Measurements from ENCODE around the gene HOXA7. TPM values are rescaled to one million over a fixed set of nuclear protein-coding genes. Genes with fewer than 3 reads are reported as not detected.
A peak's percentile ranks its signal among the peaks of the same experiment; 100 is the strongest.

Gene HOXA7
- total and polyA plus RNA-seq, 8 donors, result 0.06 to 0.49 (median 0.17) TPM; not detected in 3

DNA sequence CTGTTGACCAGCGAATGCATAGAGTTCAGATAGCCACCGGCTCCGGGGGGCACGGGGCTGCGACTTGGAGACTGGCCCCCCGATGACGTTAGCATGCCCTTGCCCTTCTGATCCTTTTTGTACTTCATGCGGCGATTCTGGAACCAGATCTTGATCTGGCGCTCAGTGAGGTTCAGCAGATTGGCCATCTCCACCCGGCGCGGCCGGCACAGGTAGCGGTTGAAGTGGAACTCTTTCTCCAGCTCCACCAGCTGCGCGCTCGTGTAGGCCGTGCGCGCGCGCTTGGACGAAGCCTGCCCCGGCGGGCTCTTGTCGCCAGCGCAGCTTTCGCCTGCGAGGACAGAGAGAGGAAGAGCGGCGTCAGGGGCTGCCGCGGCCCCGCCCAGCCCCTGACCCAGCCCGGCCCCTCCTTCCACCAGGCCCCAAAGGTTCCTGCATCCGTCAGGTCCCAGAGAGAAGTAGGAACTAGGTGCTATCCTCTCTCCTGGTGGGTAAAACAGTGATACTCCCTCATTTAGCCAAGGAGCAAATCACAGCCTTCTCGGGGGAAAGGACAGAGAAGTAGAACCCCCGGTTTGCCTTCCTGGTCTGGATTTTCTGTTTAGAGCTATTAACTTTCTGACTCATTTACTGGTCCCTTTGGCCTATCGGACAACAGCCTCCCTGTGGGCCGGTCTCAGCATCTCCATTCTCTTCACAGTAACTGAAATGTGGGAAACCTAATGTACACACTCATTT lies 47.9 kb downstream of the HOXA7 start:
- ATAC-seq (peak in 3 of 4 donors; percentile 18 to 48 (median 36)), DNase-seq (peak in 1 of 6 donors; percentile 44), FAIRE-seq (no peak)
- Histone ChIP-seq H3K27me3 (peaks cover 0 to 66% (median 4%) of the 10 kb centered on the region in 4 donors), H3K27ac (peak overlapping the region in 3 of 4 donors; percentile 10 to 62 (median 40)), H3K4me3 (no peak overlapping the region), H3K4me1 (no peaks in the 10 kb centered on the region), H3K36me3 (no peaks in the 10 kb centered on the region), H3K9me3 (no peaks in the 10 kb centered on the region)
- intact Hi-C loops (cut with DNase I), result no loop called here
- WGBS, 2 donors, result 22 to 24% methylated on average over 41 of the region's 41 CpGs
- TF ChIP-seq CTCF (IDR thresholded peaks at IDR 0.05), result no peak

DNA sequence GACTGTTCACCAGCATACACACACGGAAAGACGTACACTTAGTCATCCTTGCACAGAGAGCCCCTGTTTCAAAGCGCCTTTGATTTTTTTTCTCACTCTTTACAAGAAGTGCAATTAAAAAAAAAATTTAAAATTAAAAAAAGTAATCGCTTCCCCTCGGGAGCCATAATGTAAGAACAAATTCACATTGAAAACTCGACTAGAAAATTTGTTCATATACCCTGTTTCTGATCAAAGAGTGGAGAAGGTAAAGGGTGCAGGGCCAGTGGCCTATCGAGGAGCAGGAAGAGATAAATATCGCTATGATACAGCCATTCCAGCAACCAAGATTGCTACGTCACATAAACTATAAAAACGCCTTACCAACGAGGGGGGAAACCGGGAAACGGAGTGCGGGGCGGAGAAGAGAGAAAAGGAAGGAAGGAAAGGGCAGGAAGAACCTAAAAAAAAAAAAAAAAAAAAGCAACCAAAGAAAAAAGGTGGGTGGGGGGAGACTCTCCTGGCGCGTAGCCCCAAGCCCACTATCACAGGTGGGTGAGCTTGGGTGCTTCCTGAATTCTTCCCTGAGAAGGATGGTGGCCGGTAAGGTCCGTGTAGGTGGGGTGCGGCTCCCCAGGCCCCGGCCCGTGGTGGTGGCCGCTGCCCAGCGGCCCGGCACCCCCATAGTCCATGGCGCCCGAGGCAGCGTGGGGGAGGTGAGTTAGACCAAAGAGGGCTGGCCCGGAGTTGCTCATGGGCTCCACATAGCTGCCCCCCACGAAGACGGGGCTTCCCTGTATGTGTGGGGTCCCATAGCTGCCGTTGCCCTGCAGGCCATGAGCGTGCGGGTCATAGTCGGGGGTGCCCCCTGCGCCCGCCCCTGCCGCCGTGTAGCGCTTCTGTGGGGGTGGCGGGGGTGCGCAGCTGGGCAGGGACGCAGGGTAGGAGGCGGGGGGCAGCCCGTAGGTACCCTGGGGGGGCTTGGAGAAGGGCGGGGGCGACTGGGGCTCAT lies 48.8 kb downstream of the HOXA7 start:
- peak in 1 of 6 donors; percentile 47 for DNase-seq
- no peaks in the 10 kb centered on the region for H3K4me1 ChIP-seq
- TF ChIP-seq CTCF (IDR thresholded peaks at IDR 0.05), result no peak
- 20 to 32% methylated on average over 40 to 47 of the region's 47 CpGs for WGBS, 2 donors
- no peaks in the 10 kb centered on the region for H3K36me3 ChIP-seq
- H3K4me3 ChIP-seq, result no peak overlapping the region
- no peak for FAIRE-seq
- intact Hi-C loops (cut with DNase I), result no loop called here
- H3K27ac ChIP-seq, result peak overlapping the region in 3 of 4 donors; percentile 10 to 62 (median 40)
- no peaks in the 10 kb centered on the region for H3K9me3 ChIP-seq
- ATAC-seq, result no peak
- peaks cover 0 to 61% (median 4%) of the 10 kb centered on the region in 4 donors for H3K27me3 ChIP-seq

DNA sequence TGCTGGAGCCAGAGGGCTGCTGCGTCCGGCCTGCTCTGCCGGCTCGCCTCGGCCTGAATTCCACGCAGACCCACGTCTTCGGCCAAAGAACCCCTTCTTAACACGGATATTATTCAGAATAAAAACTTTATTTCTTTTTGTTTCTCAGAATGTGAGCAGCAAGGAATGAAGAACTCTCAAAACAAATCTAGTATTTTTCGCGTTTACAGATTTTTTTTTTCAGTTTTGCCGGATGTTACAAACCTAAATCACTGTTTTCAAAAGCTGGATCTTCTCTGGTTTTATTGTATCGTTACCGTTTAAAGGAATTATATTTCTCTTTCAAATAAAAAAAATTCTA lies 49.6 kb downstream of the HOXA7 start:
- 19 to 24% methylated on average over 14 of the region's 14 CpGs for WGBS, 2 donors
- H3K27ac ChIP-seq, result peak overlapping the region in 2 of 4 donors; percentile 37 to 40
- no peak for TF ChIP-seq CTCF (IDR thresholded peaks at IDR 0.05)
- no peaks in the 10 kb centered on the region for H3K4me1 ChIP-seq
- intact Hi-C loops (cut with DNase I), result no loop called here
- no peak for ATAC-seq
- FAIRE-seq, result no peak
- peaks cover 0 to 55% (median 4%) of the 10 kb centered on the region in 4 donors for H3K27me3 ChIP-seq
- peak overlapping the region in 1 of 4 donors; percentile 17 for H3K4me3 ChIP-seq
- H3K9me3 ChIP-seq, result no peaks in the 10 kb centered on the region
- no peak for DNase-seq
- no peaks in the 10 kb centered on the region for H3K36me3 ChIP-seq

DNA sequence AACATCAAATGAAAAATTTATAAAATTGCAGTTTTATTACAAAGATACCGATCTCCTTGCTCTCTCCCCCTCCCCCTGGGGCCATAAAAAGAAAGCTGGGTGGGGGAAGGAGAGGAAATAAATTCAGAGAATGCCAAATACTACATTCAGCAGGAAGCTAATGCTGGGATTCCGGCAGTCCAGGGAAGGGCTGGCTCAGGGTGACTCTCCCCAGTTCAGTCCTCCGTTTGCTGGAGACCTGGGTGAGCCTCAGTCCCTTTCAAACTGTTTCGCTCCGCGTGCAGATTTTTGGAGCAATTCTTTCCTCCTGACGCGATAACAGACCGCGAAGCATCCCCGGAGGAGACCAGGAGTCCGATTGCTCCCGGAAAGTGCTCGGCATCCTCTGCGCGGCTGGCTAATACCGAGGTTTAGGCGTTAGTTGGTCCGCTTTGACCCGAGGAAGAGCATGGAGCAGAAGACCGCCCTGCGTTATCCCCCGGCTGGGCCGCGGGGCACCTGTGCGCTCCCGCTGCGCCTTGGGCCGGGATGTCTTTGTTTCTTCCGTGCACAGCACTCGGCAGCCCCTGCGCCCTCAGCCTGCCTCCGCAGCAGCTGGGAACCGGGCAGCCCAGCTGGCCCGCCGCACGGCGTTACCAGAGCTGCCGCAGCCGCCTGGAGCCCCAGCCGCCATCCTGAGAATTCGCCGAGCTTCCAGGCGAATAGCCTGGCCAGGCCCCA lies 50.1 kb downstream of the HOXA7 start:
- ATAC-seq (peak in 1 of 4 donors; percentile 32), DNase-seq (peak in 1 of 6 donors; percentile 59), FAIRE-seq (no peak)
- no peaks in the 10 kb centered on the region for H3K4me1 ChIP-seq
- no peak for TF ChIP-seq CTCF (IDR thresholded peaks at IDR 0.05)
- H3K27me3 ChIP-seq, result peaks cover 0 to 56% (median 4%) of the 10 kb centered on the region in 4 donors
- peak overlapping the region in 2 of 4 donors; percentile 37 to 40 for H3K27ac ChIP-seq
- peak overlapping the region in 1 of 4 donors; percentile 17 for H3K4me3 ChIP-seq
- no peaks in the 10 kb centered on the region for H3K36me3 ChIP-seq
- intact Hi-C loops (cut with DNase I), result no loop called here
- 7 to 15% methylated on average over 42 to 44 of the region's 44 CpGs for WGBS, 2 donors
- no peaks in the 10 kb centered on the region for H3K9me3 ChIP-seq
